Keratinocyte (primary cell): ENCODE measurements around the gene ASTN2. TPM values are rescaled to one million over a fixed set of nuclear protein-coding genes. Genes with fewer than 3 reads are reported as not detected.

Experiments
- DNase-seq: peaks from one replicate; pipeline ENCODE4 v3.0.0-alpha.2; 2011; ENCODE audit warnings: low read depth, missing footprints, low spot score
- FAIRE-seq: peaks from 2 replicates; lab custom pipeline; 2011; peaks lifted over from hg19 to GRCh38; lab: Jason Lieb, UNC
- H2AFZ ChIP-seq: 2 replicates; pipeline ENCODE4 v1.6.0; 2012; ENCODE audit warnings: low read length, control low read depth, inconsistent platforms; ENCODE audit not compliant: control insufficient read depth
- H3K27ac ChIP-seq: 2 replicates; pipeline ENCODE4 v1.5.1; 2011; ENCODE audit warnings: low read length; ENCODE audit not compliant: control insufficient read depth, insufficient read depth
- H3K27me3 ChIP-seq: 3 replicates; pipeline ENCODE4 v1.6.0; 2011; ENCODE audit warnings: low read length; ENCODE audit not compliant: control insufficient read depth, insufficient read depth; ENCODE audit errors: extremely low read depth
- H3K36me3 ChIP-seq, 2 experiments: 2 replicates in 1 of 2; 3 replicates in 1 of 2; pipeline ENCODE4 v1.5.1; 2011; ENCODE audit warnings: low read length in 2 of 2, mild to moderate bottlenecking in 1 of 2; ENCODE audit not compliant: control insufficient read depth in 2 of 2, insufficient read depth in 2 of 2; ENCODE audit errors: extremely low read depth in 1 of 2
- H3K4me1 ChIP-seq: 3 replicates; pipeline ENCODE4 v1.5.1; 2011; ENCODE audit warnings: low read length; ENCODE audit not compliant: control insufficient read depth, insufficient read depth; ENCODE audit errors: extremely low read depth
- H3K4me2 ChIP-seq: 3 replicates; pipeline ENCODE4 v1.6.0; 2011; ENCODE audit warnings: low read depth, low read length; ENCODE audit not compliant: control insufficient read depth, insufficient read depth; ENCODE audit errors: extremely low read depth
- H3K4me3 ChIP-seq, 3 experiments: fragments of 200-600 bp in 1 of 3; sonication (generic) in 1 of 3; 2 replicates in 2 of 3; 3 replicates in 1 of 3; pipeline ENCODE4 v1.5.1; 2011 to 2016; ENCODE audit warnings: low read length in 3 of 3, mild to moderate bottlenecking in 3 of 3, control low read depth in 2 of 3, inconsistent platforms in 1 of 3, low read depth in 1 of 3, mixed read lengths in 1 of 3, mixed run types in 1 of 3, moderate library complexity in 1 of 3; ENCODE audit not compliant: control insufficient read depth in 2 of 3, insufficient read depth in 2 of 3; ENCODE audit errors: extremely low read depth in 1 of 3
- H3K79me2 ChIP-seq: 2 replicates; pipeline ENCODE4 v1.6.0; 2012; ENCODE audit warnings: low read length; ENCODE audit not compliant: control insufficient read depth, insufficient read depth
- H3K9ac ChIP-seq: 3 replicates; pipeline ENCODE4 v1.6.0; 2011; ENCODE audit warnings: low read length; ENCODE audit not compliant: control insufficient read depth, insufficient read depth; ENCODE audit errors: extremely low read depth
- H3K9me1 ChIP-seq: 3 replicates; pipeline ENCODE4 v1.6.0; 2011; ENCODE audit warnings: low read length; ENCODE audit not compliant: control insufficient read depth, insufficient read depth; ENCODE audit errors: extremely low read depth
- H3K9me3 ChIP-seq: 2 replicates; pipeline ENCODE4 v1.5.1; 2012; ENCODE audit warnings: low read depth, low read length; ENCODE audit not compliant: control insufficient read depth
- H4K20me1 ChIP-seq: 3 replicates; pipeline ENCODE4 v1.6.0; 2011; ENCODE audit warnings: low read length; ENCODE audit not compliant: control insufficient read depth, insufficient read depth; ENCODE audit errors: extremely low read depth
- EZH2 ChIP-seq: IDR thresholded peaks from one replicate; pipeline ENCODE4 v1.6.1; 2012; ENCODE audit warnings: inconsistent platforms, mild to moderate bottlenecking, low read length, moderate library complexity
- dilution Hi-C: fragments of 300-500 bp; cut with MboI; formaldehyde crosslinking; loops from one replicate; pipeline ENCODE4 v1.7.0; 2020; ENCODE audit warnings: low sequenced_read_pairs; ENCODE audit not compliant: extremely low pct_ligation_motif_present
- polyA plus RNA-seq, 5 experiments: library from polyadenylated mRNA; depleted of rRNA in 3 of 5; stranded (reverse) in 3 of 5; stranded (forward) in 1 of 5; unstranded in 1 of 5; fragments of >200 nt; gene quantifications; 1 replicate in 1 of 5; 2 replicates in 3 of 5; 3 replicates in 1 of 5; pipeline versions ENCODE4 v1.2.1 to v1.2.3, GENCODE V29; 2011 to 2012; ENCODE audit warnings: missing spikeins in 2 of 5, low read depth in 1 of 5, low replicate concordance in 1 of 5
- TF ChIP-seq, protein P1 (sequence below), 3 experiments: IDR thresholded peaks in 1 of 3; conservative IDR thresholded peaks in 1 of 3; optimal IDR thresholded peaks in 1 of 3; 2 replicates in 2 of 3; 3 replicates in 1 of 3; pipeline versions ENCODE3 to v1.5.1; 2011; ENCODE audit warnings: low read length in 3 of 3, mild to moderate bottlenecking in 3 of 3, moderate library complexity in 2 of 3, control low read depth in 1 of 3, inconsistent platforms in 1 of 3; ENCODE audit not compliant: insufficient read depth in 2 of 3; ENCODE audit errors: extremely low read depth in 1 of 3

The ASTN2 gene
- polyA plus RNA-seq, 1 donor (not counting 4 experiments of a cell fraction or from before 2014, with no cell fraction given) = 0.31 TPM

DNA sequence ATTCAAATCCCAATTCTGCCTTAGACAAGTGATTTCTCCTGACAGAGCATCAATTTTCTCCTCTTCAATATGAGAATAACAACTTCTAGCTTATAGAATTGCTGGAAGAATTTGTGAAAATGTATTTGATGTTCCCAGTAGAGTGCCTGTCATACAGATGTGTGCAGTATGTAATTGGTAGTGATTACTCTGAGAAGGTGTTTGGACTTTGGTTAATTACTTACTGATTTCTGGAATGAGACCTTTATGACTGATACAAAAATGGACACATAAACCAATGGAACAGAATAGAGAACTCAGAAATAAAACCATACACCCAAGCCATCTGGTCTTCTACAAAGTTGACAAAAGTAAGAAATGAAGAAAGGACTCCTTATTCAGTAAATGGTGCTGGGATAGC lies 829.7 kb downstream of the ASTN2 start:
- H3K9me3 ChIP-seq = peaks cover 2% of the 10 kb centered on the region
- H3K36me3 ChIP-seq = no peaks in the 10 kb centered on the region
- FAIRE-seq (no peak), DNase-seq (no peak)
- no peaks in the 10 kb centered on the region for H4K20me1 ChIP-seq
- H3K4me2 ChIP-seq = no peak overlapping the region
- no peak overlapping the region for H3K27ac ChIP-seq
- TF ChIP-seq, protein P1, sequence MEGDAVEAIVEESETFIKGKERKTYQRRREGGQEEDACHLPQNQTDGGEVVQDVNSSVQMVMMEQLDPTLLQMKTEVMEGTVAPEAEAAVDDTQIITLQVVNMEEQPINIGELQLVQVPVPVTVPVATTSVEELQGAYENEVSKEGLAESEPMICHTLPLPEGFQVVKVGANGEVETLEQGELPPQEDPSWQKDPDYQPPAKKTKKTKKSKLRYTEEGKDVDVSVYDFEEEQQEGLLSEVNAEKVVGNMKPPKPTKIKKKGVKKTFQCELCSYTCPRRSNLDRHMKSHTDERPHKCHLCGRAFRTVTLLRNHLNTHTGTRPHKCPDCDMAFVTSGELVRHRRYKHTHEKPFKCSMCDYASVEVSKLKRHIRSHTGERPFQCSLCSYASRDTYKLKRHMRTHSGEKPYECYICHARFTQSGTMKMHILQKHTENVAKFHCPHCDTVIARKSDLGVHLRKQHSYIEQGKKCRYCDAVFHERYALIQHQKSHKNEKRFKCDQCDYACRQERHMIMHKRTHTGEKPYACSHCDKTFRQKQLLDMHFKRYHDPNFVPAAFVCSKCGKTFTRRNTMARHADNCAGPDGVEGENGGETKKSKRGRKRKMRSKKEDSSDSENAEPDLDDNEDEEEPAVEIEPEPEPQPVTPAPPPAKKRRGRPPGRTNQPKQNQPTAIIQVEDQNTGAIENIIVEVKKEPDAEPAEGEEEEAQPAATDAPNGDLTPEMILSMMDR (optimal IDR thresholded peaks at IDR 0.05 in 1 of 3, IDR thresholded peaks at IDR 0.05 in 1 of 3, conservative IDR thresholded peaks at IDR 0.05 in 1 of 3; ENCODE audit: extremely low read depth in 1 of 3, insufficient read depth in 2 of 3, low read length in 3 of 3) = no peak
- no peak for TF ChIP-seq EZH2
- H3K9ac ChIP-seq = no peak overlapping the region
- dilution Hi-C loops = no loop called here
- H3K27me3 ChIP-seq = no peaks in the 10 kb centered on the region
- no peaks in the 10 kb centered on the region for H3K79me2 ChIP-seq
- H2AFZ ChIP-seq = no peak overlapping the region
- no peak overlapping the region for H3K4me3 ChIP-seq
- no peaks in the 10 kb centered on the region for H3K9me1 ChIP-seq
- H3K4me1 ChIP-seq = no peaks in the 10 kb centered on the region

DNA sequence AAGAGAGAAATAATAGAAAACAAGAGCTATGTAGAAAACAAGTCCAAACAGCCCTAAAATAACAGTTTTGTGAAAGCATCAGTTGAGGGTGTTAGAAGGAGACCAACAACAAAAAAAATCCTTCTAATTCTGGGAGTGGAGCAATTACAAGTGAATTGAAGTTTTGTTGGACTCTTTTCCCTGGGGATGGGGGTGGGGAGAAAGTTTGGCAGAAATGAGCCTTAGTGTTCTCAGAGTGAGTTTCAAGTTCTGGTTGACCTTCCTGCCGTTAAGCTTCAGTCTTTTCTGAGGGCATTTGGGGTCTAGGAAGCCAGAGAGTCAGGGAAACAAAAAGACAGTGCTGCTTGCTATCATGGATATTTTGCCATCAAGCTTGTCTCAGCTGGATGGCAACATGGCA lies 834.0 kb downstream of the ASTN2 start:
- no peaks in the 10 kb centered on the region for H4K20me1 ChIP-seq
- no peak overlapping the region for H2AFZ ChIP-seq
- H3K27me3 ChIP-seq = no peaks in the 10 kb centered on the region
- H3K9ac ChIP-seq = no peak overlapping the region
- H3K9me3 ChIP-seq = no peaks in the 10 kb centered on the region
- H3K27ac ChIP-seq = no peak overlapping the region
- no peaks in the 10 kb centered on the region for H3K79me2 ChIP-seq
- no peak overlapping the region for H3K4me3 ChIP-seq
- FAIRE-seq (no peak), DNase-seq (no peak)
- no peaks in the 10 kb centered on the region for H3K36me3 ChIP-seq
- dilution Hi-C loops = no loop called here
- no peaks in the 10 kb centered on the region for H3K9me1 ChIP-seq
- H3K4me1 ChIP-seq = peaks cover 4% of the 10 kb centered on the region
- no peak overlapping the region for H3K4me2 ChIP-seq
- TF ChIP-seq, protein P1 (optimal IDR thresholded peaks at IDR 0.05 in 1 of 3, IDR thresholded peaks at IDR 0.05 in 1 of 3, conservative IDR thresholded peaks at IDR 0.05 in 1 of 3; ENCODE audit: extremely low read depth in 1 of 3, insufficient read depth in 2 of 3, low read length in 3 of 3) = no peak
- no peak for TF ChIP-seq EZH2
